AG04449 (cell line): ENCODE data around the gene ABCA7.

Experiments used
- CTCF ChIA-PET: fragments of 350-600 bp; formaldehyde crosslinking; extraction: SDS; loops from one replicate; lab custom pipeline; 2021; ENCODE audit warnings: antibody characterized with exemption; lab: Yijun Ruan, JAX
- POLR2A ChIA-PET: fragments of 400-600, 350-600 bp; formaldehyde crosslinking; extraction: SDS; loops from one replicate; lab custom pipeline; 2020; ENCODE audit warnings: antibody characterized with exemption, inconsistent platforms; lab: Yijun Ruan, JAX
- DNase-seq: peaks from one replicate; pipeline ENCODE4 v3.0.0-alpha.2; 2010; ENCODE audit warnings: low read depth, low spot score
- H3K4me3 ChIP-seq: 2 replicates; pipeline ENCODE4 v1.5.1; 2011; ENCODE audit warnings: low read depth, mild to moderate bottlenecking, control low read depth, low read length
- TF ChIP-seq, protein P1 (sequence below): IDR thresholded peaks from one replicate; pipeline ENCODE4 v1.5.1; 2011; ENCODE audit warnings: mild to moderate bottlenecking, moderate library complexity, low read length, control low read depth, inconsistent platforms; ENCODE audit not compliant: insufficient read depth; ENCODE audit errors: missing control alignments

ABCA7 gene

DNA sequence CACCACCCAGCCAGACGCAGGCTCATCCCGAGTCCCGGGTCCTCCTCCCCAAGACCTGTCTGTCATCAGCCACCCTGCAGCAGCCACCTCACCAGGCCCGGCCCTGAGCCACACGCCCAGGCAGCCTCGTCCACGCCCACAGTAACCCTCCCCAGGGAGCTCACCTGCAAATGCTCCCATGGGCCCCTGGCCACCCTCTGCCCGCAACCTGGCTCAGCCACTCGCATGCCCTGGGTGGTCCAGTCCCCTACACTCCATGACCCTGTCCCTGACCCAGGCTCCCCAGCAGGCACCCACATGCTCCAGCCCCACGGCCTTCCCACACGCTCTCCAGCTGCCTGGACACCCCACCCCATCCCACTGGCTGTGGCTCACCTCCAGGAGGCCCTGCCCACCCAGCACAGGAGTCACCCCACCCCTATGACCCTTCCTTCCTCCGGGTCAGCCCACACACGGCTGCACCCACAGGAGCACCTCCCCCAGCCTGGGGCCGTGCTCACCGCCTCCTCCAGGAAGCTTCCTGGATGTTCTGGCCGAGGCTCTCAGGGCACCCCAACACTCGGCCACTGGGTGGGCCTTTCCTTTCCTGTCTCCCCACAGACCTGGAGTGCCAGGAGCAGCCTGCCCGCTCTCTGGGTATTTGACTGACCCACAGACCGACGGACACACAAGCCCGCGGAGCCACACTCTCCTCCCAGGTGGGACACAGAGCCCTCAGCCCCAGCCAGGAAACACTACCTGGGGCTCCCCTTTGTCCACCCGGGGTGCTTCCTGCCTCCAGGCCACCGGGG is 22.6 kb upstream of the ABCA7 start:
- POLR2A ChIA-PET = interaction anchor here (1.3 kb wide), 1 partner anchor 227 kb away, joined by 3 read pairs; no protein-coding TSS in a partner anchor
- CTCF ChIA-PET = interaction anchor here (0.8 to 1.4 kb wide), 3 partner anchors 21 to 227 kb away, joined by 3 to 4 read pairs (median 3); no protein-coding TSS in a partner anchor
- peak overlapping the region; percentile 23 for H3K4me3 ChIP-seq
- no peak for DNase-seq
- TF ChIP-seq, protein P1, sequence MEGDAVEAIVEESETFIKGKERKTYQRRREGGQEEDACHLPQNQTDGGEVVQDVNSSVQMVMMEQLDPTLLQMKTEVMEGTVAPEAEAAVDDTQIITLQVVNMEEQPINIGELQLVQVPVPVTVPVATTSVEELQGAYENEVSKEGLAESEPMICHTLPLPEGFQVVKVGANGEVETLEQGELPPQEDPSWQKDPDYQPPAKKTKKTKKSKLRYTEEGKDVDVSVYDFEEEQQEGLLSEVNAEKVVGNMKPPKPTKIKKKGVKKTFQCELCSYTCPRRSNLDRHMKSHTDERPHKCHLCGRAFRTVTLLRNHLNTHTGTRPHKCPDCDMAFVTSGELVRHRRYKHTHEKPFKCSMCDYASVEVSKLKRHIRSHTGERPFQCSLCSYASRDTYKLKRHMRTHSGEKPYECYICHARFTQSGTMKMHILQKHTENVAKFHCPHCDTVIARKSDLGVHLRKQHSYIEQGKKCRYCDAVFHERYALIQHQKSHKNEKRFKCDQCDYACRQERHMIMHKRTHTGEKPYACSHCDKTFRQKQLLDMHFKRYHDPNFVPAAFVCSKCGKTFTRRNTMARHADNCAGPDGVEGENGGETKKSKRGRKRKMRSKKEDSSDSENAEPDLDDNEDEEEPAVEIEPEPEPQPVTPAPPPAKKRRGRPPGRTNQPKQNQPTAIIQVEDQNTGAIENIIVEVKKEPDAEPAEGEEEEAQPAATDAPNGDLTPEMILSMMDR = no peak

DNA sequence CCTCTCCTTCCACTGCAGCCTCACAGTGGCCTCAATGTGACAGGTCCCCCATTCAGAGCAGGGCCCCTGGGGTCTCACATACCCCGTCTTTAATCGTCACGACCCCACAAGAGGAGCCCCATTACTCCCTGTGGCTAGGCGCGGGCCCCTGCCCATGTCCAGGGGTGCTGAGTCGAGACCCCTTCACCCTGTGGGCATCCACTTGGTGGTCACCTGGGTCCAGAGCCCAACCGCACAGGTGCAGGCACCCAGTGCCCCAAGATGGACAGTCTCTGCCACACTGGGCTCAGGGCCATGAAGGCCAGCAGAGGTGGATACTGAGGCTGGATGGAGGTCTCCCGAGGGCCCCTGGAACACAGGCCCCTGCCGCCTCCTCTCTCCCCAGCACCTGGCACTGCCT is 22.0 kb upstream of the ABCA7 start:
- ChIA-PET POLR2A (no interaction called here), CTCF (no interaction called here)
- no peak overlapping the region; the same call in 1 of the 2 replicates for H3K4me3 ChIP-seq
- TF ChIP-seq, protein P1 = no peak
- no peak for DNase-seq

DNA sequence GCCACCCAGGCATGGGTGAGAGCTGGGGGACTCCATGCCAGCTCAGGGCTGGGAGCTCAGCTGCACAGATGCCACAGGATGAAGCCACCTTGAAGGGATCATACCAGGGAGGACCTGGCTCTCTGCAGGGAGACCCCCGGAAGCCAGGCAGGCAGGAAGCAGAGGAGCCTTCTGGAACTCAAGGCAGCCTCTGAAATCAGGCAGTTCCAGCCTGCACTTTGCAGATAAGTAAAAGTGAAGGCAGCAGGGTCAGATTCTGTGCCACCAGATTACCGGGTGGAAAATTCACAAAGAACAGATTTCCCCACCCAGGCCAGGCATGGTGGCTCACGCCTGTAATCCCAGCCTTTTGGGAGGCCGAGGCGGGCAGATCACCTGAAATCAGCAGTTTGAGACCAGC is 21.5 kb upstream of the ABCA7 start:
- ChIA-PET POLR2A (interaction anchor here (0.8 kb wide), 1 partner anchor 14 kb away, joined by 3 read pairs; no protein-coding TSS in a partner anchor), CTCF (interaction anchor here (1.5 to 1.8 kb wide), 2 partner anchors 13 to 249 kb away, joined by 4 to 8 read pairs; no protein-coding TSS in a partner anchor)
- DNase-seq = no peak

GRCh38 chr19:1018932-1019615 is 20.8 kb upstream of the ABCA7 start:
- ChIA-PET POLR2A (interaction anchor here (0.8 kb wide), 1 partner anchor 15 kb away, joined by 3 read pairs; no protein-coding TSS in a partner anchor), CTCF (interaction anchor here (0.9 to 1.8 kb wide), 7 partner anchors 9 to 249 kb away, joined by 3 to 8 read pairs (median 4); no protein-coding TSS in a partner anchor)

More for the DNA sequence above, 21.5 kb upstream of the ABCA7 start:
- TF ChIP-seq, protein P1 = no peak
- H3K4me3 ChIP-seq = peak overlapping the region; percentile 15; the same call in 1 of the 2 replicates

GRCh38 chr19:1019616-1019961 is 20.3 kb upstream of the ABCA7 start:
- ChIA-PET POLR2A (no interaction called here), CTCF (interaction anchor here (0.9 to 1.8 kb wide), 7 partner anchors 10 to 248 kb away, joined by 3 to 8 read pairs (median 4); no protein-coding TSS in a partner anchor)
- H3K4me3 ChIP-seq = peak overlapping the region; percentile 98
- no peak for DNase-seq
- TF ChIP-seq, protein P1 = no peak

More at GRCh38 chr19:1018932-1019615, 20.8 kb upstream of the ABCA7 start:
- TF ChIP-seq, protein P1 = no peak
- no peak for DNase-seq
- H3K4me3 ChIP-seq = peak overlapping the region; percentile 98
